NCI-H69 (cell line): ENCODE measurements around the gene ARRDC2.
"Not testable (repeated sequence)": the region's sequence is repeated elsewhere in the genome, so short reads cannot be mapped to it uniquely, and the experiment has no call there.

Source experiments
- DNase-seq: peaks from one replicate; lab custom pipeline; 2025; lab: John Stamatoyannopoulos, UW

Gene ARRDC2

GRCh38 chr19:17989425-17990094 lies 18.4 kb upstream of the ARRDC2 start:
- no peak for DNase-seq

- no peak for DNase-seq
Measured at GRCh38 chr19:17993076-17993813, 14.7 kb upstream of the ARRDC2 start.

GRCh38 chr19:17996826-17997316 lies 11.1 kb upstream of the ARRDC2 start:
- DNase-seq = peak; percentile 81

- no peak for DNase-seq
Measured at GRCh38 chr19:17997969-17998826, 9.8 kb upstream of the ARRDC2 start.

GRCh38 chr19:17998827-17999150 lies 9.2 kb upstream of the ARRDC2 start:
- no peak for DNase-seq

GRCh38 chr19:17999684-18000479 lies 8.1 kb upstream of the ARRDC2 start:
- no peak for DNase-seq

DNA sequence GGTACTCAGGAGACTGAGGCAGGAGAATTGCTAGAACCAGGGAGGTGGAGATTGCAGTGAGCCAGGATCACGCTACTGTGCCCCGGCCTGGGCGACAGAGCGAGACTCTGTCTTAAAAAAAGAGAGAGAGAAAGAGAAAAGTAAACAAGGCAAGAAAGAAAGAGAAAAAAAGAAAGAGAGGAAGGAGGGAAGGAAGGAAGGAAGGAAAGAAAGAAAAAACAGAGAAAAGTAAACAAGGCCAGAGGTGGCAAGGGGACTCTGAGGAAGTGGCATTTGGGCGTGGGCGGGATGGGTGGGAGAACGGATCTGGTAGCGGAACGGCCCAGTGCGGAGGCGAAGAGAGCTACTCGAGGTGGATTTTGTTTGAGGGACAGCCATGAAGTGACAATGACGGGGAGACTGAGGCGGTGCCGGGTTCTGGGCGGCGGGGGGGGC lies 7.5 kb upstream of the ARRDC2 start:
- no peak for DNase-seq

DNA sequence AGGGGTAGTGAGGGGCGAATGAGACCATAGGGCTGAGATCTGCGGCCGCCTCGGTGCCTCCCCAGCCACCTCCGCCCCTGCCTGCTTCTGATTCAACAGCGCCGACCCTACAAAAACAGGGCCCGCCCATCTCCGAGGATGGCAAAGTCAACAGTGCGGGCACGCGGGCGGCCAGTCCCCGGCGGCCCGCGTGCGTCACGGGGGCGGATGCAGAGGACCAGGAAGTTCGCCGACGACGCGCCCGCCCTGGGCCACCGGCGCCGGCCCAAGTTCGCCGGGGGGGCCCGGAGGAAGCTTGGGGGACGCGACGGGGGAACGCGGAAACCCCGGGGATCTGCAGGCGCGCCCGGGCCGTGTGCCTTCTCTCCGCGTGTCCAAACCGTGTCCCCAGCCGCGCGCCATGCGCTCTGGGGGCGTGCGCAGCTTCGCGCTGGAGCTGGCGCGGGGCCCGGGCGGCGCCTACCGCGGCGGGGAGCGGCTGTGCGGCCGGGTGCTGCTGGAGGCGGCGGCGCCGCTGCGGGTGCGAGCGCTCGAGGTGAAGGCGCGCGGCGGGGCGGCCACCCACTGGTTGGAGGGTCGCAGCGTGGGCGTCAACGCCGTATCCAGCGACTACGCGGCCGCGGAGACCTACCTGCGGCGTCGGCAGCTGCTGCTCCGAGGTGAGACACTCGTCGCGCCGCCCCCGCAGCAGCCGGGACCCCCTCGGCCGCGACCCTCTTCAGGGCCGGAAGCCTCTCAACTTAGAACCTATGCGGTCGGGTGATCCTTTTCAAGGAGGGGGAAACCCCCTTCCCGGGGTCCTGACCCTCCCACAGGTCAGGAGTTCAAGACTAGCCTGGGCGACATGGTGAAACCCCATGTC lies 6.8 kb upstream of the ARRDC2 start:
- DNase-seq = peak; percentile 92

DNA sequence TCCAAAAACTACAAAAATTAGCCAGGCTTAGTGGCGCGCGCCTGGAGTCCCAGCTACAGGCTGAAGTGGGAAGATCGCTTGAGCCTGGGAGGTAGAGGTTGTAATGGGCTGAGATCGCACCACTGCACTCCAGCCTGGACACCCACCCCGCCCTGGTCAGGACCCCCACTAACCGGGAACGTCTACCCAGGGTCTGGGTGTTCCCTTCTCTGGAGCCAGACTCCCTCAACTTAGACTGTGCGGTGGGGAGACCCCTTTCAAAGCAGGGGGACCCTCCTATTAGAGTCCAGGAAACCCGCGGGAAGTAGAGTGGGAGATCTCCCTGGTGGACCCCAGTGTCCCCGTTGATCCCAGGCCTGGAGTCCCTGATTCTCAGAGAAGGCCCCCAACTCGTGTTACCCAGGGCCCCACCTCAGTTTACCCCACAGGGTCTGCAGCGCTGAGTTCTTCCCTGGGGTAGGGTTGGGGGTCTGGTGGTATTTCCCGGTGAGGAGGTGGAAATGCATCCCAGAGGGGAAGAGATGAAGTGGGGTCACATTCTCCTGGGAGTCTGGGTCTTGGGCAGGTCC lies 6.1 kb upstream of the ARRDC2 start:
- DNase-seq = no peak

DNA sequence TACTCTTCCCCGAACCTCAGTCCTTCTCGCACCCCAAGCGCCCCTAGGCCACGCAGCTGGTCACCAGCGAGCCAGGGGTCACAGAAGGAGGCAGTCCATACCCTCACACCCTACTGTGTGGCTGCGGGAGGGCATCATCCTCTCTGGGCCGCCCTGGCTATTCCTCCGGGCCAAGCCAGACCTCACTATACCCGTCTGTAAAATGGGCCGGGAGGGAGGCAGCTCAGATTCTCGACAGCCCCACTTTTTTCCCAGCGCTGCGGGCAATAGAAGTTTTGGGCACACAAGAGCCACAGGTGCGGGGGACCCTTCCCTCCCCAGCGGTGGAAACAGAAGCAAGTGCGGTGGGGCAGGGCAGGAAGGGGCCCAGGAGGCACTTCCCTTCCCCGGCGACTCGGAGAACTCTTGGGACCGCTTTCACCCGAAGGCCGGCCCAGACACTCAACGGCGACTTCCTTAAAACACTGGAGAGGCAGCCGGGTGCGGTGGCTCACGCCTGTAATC lies 5.6 kb upstream of the ARRDC2 start:
- no peak for DNase-seq

DNA sequence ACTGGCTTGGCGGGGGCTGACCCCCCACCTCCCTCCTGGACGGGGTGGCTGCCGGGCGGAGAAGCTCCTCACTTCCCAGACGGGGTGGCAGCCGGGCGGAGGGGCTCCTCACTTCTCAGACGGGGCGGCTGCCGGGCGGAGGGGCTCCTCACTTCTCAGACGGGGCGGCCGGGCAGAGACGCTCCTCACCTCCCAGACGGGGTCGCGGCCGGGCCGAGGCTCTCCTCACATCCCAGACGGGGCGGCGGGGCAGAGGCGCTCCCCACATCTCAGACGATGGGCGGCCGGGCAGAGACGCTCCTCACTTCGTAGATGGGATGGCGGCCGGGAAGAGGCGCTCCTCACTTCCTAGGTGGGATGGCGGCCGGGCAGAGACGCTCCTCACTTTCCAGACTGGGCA lies 2.2 kb upstream of the ARRDC2 start:
- not testable (repeated sequence) for DNase-seq

GRCh38 chr19:18007044-18007916 lies 690 bp upstream of the ARRDC2 start:
- DNase-seq = peak; percentile 85

DNA sequence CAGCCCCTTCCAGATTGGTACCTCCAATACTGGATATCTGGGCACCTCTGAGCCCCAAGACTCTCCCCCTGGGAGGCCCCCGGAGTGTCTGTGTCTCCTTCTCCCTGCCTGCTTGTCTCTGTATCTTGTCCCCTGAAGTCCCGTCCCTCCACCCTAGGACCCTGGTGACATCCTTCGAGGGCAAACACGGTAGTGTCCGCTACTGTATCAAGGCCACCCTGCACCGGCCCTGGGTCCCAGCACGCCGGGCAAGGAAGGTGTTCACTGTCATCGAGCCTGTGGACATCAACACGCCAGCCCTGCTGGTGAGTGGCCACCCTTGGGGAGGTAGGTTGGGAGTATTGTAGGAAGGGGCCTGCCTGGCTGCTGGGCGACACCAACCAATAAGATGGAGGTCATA lies 844 bp downstream of the ARRDC2 start:
- DNase-seq = no peak

DNA sequence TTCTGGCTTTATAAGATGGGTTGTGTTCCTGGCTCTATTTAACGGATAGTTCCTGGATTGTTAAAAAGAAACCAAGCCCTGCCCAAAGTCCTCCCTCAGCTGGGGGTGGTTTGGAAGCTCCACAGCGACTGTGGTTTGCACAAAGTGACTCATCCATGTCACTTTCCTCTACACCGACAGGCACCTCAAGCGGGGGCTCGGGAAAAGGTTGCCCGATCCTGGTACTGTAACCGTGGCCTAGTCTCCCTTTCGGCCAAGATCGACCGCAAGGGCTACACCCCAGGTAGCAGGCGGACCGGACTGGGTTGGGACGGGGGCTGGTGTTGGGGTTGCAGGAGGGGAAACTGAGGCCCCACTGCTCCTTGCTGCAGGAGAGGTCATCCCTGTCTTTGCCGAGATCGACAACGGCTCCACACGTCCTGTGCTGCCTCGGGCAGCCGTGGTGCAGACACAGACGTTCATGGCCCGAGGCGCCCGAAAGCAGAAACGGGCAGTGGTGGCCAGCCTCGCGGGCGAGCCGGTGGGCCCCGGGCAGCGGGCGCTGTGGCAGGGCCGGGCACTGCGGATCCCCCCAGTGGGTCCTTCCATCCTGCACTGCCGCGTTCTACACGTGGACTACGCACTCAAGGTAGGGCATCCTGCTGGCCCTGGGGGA lies 1.6 kb downstream of the ARRDC2 start:
- no peak for DNase-seq

DNA sequence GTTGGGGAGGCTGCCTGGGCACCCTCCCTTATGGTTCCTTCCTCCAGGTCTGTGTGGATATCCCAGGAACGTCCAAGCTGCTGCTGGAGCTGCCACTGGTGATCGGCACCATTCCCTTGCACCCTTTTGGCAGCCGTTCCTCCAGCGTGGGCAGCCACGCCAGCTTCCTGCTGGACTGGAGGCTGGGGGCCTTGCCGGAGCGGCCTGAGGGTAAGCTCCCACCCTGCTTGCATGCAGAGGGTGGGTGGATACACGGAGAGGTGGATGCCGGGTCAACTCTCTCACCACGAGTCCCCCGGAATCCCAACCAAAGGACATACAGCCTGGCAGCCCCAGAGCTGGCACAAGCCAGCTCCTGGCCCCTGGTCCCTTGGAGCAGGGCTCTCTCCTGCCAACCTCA lies 2.2 kb downstream of the ARRDC2 start:
- no peak for DNase-seq

DNA sequence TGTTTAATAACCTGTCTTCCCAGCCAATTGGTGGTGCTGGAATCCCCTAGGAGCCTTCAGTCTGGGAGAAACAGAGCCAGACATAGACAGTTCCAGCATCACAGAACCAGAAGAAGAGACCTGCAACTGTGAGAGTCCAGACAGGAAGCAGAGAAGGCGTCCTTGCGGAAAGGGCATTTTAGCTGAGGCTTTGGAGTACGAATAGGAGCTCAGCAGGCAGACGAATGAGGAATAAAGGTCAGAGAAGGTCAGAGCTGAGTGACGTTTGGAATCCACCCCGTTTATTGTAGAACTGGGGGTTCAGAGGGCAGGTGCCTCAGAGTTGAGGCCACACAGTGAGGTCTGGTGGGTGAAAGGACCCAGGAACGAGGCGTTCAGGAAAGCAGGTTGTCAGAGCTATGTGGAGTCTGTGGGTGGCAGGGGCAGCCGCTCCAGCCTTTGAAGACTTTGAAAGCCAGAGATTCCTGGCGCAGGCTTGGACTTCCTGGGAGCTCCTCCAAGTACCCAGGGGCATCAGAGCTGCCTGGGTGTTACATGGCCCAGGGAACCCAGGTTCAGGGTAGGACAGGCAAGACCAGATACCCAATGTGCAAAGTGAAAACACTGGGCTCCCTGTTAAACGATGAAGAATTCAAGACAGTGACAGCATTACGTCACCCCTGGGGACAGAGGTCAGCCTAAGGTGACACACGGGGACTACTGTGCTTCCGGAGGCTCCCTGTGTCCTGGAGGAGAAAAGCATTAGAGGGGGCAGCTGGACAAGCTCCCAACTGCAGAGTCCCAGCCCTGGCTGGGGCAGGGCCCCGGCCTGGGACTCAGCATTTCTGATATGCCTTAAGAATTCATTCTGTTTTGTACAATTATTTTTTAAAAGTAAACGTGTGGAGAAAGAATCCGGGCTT lies 5.5 kb downstream of the ARRDC2 start:
- DNase-seq = no peak

GRCh38 chr19:18014197-18014596 lies 6.2 kb downstream of the ARRDC2 start:
- no peak for DNase-seq
